Measurements from ENCODE around the gene FER. TPM values are rescaled to one million over a fixed set of nuclear protein-coding genes. Genes with fewer than 3 reads are reported as not detected.
"Not testable (repeated sequence)": the region's sequence is repeated elsewhere in the genome, so short reads cannot be mapped to it uniquely, and the experiment has no call there.

FER gene
- total RNA-seq, 2 experiments from 2014 or later: 4.8 to 7.1 TPM

DNA sequence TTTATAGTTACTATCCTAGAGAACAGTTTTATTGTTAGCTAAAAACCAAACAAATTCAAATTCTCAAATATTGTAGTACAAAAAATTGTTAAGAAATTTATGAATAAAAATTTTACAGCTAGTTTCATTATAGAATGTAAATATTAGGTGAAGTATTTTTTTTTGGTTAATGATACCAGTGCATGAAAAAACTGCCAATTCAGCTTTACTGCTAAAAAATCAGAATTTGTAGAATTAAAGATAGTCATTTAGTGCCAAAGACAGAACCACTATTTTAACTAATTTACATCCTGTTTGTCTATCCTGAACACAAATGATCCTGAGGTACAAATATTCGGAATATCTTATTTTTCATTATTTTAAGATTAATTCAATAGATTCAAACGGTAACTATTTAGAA is 202.6 kb downstream of the FER start:
- Mint-ChIP-seq H3K36me3 (ENCODE audit: low read depth) (no peaks in the 10 kb centered on the region), H3K27ac (no peak overlapping the region), H3K4me3 (no peak overlapping the region), H3K4me1 (ENCODE audit: low read depth) (no peaks in the 10 kb centered on the region), H3K9me3 (no peaks in the 10 kb centered on the region), H3K27me3 (ENCODE audit: low read depth) (no peaks in the 10 kb centered on the region)
- CTCF ChIA-PET: interaction anchor here (0.6 kb wide), 1 partner anchor 692 kb away, joined by 3 read pairs; no protein-coding TSS in a partner anchor
- intact Hi-C loops (cut with micrococcal nuclease): no loop called here
- DNase-seq: no peak

DNA sequence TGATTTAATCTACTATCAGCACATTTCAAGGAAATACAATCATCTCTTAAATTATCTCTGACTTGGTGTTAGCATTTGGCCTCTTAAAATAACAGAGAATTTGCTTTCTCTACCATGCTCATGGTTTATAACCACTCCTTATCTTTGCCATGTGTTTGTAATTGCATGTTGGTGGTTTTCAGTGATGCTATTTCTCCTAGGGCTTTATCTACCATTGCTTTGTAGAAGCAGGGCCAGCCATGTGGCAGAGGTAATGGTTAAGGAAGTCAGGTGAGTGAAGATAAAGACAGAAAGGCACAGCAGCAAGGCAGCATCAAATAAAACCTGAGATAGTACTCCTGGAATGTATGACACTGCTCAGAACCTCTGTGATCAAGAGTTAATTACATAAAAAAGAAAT is 206.2 kb downstream of the FER start:
- Mint-ChIP-seq H3K36me3 (ENCODE audit: low read depth) (no peaks in the 10 kb centered on the region), H3K9me3 (no peaks in the 10 kb centered on the region), H3K4me3 (no peak overlapping the region), H3K27ac (no peak overlapping the region), H3K27me3 (ENCODE audit: low read depth) (no peaks in the 10 kb centered on the region), H3K4me1 (ENCODE audit: low read depth) (no peaks in the 10 kb centered on the region)
- intact Hi-C loops (cut with micrococcal nuclease): no loop called here
- CTCF ChIA-PET: no interaction called here
- no peak for DNase-seq

DNA sequence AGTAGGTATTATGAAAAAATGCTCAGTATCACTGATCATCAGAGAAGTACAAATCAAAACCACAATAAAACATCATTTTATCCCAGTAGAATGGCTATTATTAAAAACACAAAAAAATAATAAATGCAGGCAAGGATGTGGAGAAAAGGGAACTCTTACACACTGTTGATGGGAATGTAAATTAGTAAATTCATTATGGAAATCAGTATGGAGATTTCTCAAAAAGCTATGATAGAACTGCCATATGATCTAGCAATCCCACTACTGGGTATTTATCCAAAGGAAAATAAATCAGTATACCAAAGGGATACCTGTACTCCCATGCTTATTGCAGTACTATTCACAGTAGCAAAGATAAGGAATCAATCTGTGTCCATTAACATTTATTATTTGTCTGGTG is 209.6 kb downstream of the FER start:
- H3K27me3 Mint-ChIP-seq (ENCODE audit: low read depth): no peaks in the 10 kb centered on the region
- H3K27ac Mint-ChIP-seq: no peak overlapping the region
- intact Hi-C loops (cut with micrococcal nuclease): no loop called here
- H3K36me3 Mint-ChIP-seq (ENCODE audit: low read depth): no peaks in the 10 kb centered on the region
- no peak overlapping the region for H3K4me3 Mint-ChIP-seq
- no peak for DNase-seq
- no peaks in the 10 kb centered on the region for H3K9me3 Mint-ChIP-seq
- H3K4me1 Mint-ChIP-seq (ENCODE audit: low read depth): no peaks in the 10 kb centered on the region
- CTCF ChIA-PET: no interaction called here

DNA sequence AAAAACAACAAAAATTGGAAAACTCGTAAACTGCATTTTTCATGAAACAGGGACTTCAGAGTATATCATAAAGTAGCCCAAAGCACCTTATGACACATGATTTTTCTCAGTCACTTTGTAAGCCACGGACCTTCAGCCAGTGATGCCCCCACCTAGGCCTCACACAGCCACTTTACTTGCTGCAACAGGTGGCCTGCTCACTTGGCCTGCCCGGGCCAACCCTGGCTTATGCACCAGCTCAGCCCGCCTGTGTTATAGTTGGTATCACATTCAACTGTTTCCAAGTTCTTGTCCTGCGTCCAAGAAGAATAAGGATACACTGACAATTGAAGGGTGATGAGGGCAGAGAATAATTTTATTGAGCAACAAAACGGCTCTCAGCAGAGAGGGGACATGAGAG is 219.2 kb downstream of the FER start:
- no peak for DNase-seq
- no peak overlapping the region for H3K27ac Mint-ChIP-seq
- no peak overlapping the region for H3K4me3 Mint-ChIP-seq
- H3K4me1 Mint-ChIP-seq (ENCODE audit: low read depth): no peaks in the 10 kb centered on the region
- CTCF ChIA-PET: no interaction called here
- H3K27me3 Mint-ChIP-seq (ENCODE audit: low read depth): no peaks in the 10 kb centered on the region
- H3K9me3 Mint-ChIP-seq: no peaks in the 10 kb centered on the region
- H3K36me3 Mint-ChIP-seq (ENCODE audit: low read depth): peaks cover 2% of the 10 kb centered on the region
- intact Hi-C loops (cut with micrococcal nuclease): no loop called here

DNA sequence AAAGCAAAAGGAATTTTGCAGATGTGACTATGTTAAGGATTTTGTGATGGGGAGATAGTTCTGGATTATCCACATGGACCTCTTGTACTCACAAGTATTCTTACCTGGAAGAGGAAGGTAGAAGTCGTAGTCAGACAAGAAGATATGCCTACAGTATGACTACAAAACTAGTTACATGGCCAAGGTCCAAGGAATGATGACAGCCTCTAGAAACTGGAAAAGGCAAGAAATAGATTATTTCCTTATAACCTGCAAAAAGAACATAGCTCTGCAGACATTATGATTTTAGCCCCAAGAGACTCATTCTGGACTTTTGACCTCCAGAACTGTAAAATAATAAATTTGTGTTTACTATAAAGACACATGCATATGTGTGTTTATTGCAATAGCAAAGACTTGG is 226.9 kb downstream of the FER start:
- intact Hi-C loops (cut with micrococcal nuclease): no loop called here
- H3K27ac Mint-ChIP-seq: no peak overlapping the region
- H3K36me3 Mint-ChIP-seq (ENCODE audit: low read depth): peaks cover 1% of the 10 kb centered on the region
- no peaks in the 10 kb centered on the region for H3K27me3 Mint-ChIP-seq (ENCODE audit: low read depth)
- no peaks in the 10 kb centered on the region for H3K9me3 Mint-ChIP-seq
- H3K4me3 Mint-ChIP-seq: no peak overlapping the region
- DNase-seq: no peak
- H3K4me1 Mint-ChIP-seq (ENCODE audit: low read depth): no peaks in the 10 kb centered on the region
- CTCF ChIA-PET: no interaction called here

DNA sequence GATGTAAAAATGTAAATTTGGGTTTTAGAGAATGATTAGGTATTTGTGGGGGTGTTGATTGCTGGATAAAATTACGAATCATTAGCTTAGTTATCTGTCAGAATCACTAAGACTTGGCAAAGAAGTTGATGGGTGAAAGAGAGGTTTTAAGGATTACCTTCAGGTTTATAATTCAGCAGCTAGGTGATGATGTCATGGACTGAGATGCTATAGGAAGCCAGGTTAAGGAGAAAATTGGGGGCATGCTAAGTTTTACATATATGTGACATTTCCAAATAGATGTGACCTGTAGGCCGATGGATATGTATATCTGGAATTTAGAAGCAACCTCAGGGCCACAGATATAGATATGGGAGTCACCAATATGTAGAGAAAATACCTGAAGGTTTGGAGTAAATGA is 228.0 kb downstream of the FER start:
- CTCF ChIA-PET: no interaction called here
- no peaks in the 10 kb centered on the region for H3K4me1 Mint-ChIP-seq (ENCODE audit: low read depth)
- no peak overlapping the region for H3K27ac Mint-ChIP-seq
- intact Hi-C loops (cut with micrococcal nuclease): no loop called here
- no peaks in the 10 kb centered on the region for H3K27me3 Mint-ChIP-seq (ENCODE audit: low read depth)
- DNase-seq: no peak
- H3K9me3 Mint-ChIP-seq: no peaks in the 10 kb centered on the region
- H3K4me3 Mint-ChIP-seq: no peak overlapping the region
- H3K36me3 Mint-ChIP-seq (ENCODE audit: low read depth): peaks cover 1% of the 10 kb centered on the region

DNA sequence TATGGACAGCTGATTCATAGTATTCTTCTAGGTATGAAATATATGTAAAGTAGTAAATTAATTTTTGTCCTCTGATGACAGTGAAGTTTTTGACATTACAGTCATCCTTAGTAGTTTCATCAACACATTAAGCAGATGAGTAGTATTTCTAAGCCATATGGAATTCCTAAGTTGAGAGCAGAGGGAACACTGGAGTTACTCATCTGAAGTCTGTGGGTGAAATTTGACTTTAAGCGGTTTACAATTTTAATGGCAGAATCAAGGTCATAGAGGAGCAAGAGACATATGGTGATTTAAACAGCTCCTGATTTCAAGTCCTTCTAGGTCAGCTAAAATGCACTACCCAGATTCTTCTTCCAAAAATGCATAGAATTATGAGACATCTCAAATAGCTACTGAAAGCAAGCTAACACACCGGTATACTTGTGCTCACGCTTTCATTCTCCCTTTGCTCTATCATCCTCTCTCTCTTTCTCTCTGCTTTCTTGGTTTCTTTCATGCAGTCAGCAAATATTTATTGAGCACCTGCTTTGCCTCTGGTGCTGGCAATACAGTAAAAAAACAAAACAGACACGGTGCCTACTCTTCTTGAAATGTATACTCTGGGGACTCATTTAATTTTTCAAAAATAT is 235.9 kb downstream of the FER start:
- Mint-ChIP-seq H3K9me3 (peaks cover 3% of the 10 kb centered on the region), H3K27ac (no peak overlapping the region), H3K4me1 (ENCODE audit: low read depth) (no peaks in the 10 kb centered on the region), H3K4me3 (no peak overlapping the region), H3K36me3 (ENCODE audit: low read depth) (peaks cover 10% of the 10 kb centered on the region), H3K27me3 (ENCODE audit: low read depth) (no peaks in the 10 kb centered on the region)
- intact Hi-C loops (cut with micrococcal nuclease): no loop called here
- CTCF ChIA-PET: no interaction called here
- DNase-seq: no peak

DNA sequence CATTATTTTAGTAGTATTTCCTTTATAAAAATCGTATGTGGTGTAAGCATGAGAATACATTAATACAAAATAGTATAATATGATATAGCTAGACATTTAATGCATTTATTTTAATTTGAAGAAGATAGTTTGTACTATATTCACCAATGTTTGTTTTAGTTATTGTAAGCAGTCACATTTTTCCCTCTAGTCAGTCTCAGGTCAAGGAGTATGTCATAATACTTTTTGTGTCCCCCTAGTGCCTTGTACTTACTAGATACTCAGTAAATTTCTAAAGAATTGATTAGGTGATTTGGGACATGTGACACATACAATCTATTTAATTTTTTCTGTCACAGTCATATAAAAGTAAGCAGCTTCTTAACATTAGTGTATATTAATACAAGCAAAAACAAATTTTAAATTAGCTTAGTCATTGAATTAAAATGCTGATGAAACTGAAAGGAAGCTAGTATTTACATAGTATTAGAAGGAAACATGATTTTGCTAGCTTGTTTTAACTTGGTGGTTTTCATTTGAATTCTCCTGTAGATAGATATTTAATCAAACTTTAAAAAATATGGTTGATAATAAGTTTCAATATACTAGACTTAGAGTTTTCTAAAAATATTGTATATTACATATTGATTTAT is 242.2 kb downstream of the FER start:
- Mint-ChIP-seq H3K4me1 (ENCODE audit: low read depth) (no peaks in the 10 kb centered on the region), H3K27me3 (ENCODE audit: low read depth) (no peaks in the 10 kb centered on the region), H3K9me3 (peaks cover 14% of the 10 kb centered on the region), H3K4me3 (no peak overlapping the region), H3K27ac (no peak overlapping the region), H3K36me3 (ENCODE audit: low read depth) (peaks cover 19% of the 10 kb centered on the region)
- intact Hi-C loops (cut with micrococcal nuclease): no loop called here
- CTCF ChIA-PET: no interaction called here
- DNase-seq: no peak

DNA sequence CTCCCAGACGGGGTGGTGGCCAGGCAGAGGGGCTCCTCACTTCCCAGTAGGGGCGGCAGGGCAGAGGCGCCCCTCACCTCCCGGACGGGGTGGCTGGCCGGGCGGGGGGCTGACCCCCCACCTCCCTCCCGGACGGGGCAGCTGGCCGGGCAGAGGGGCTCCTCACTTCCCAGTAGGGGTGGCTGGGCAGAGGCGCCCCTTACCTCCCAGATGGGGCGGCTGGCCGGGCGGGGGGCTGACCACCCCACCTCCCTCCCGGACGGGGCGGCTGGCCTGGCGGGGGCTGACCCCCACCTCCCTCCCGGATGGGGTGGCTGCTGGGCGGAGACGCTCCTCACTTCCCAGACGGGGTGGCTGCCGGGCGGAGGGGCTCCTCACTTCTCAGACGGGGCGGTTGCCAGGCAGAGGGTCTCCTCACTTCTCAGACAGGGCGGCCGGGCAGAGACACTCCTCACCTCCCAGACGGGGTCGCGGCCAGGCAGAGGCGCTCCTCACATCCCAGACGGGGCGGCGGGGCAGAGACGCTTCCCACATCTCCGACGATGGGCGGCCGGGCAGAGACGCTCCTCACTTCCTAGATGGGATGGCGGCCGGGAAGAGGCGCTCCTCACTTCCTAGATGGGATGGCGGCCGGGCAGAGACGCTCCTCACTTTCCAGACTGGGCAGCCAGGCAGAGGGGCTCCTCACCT is 244.8 kb downstream of the FER start:
- H3K4me1 Mint-ChIP-seq (ENCODE audit: low read depth); intact Hi-C loops (cut with micrococcal nuclease); DNase-seq; H3K4me3 Mint-ChIP-seq; CTCF ChIA-PET; H3K27me3 Mint-ChIP-seq (ENCODE audit: low read depth); H3K27ac Mint-ChIP-seq: not testable (repeated sequence)
- peaks cover 19% of the 10 kb centered on the region for H3K36me3 Mint-ChIP-seq (ENCODE audit: low read depth)
- peaks cover 11% of the 10 kb centered on the region for H3K9me3 Mint-ChIP-seq

DNA sequence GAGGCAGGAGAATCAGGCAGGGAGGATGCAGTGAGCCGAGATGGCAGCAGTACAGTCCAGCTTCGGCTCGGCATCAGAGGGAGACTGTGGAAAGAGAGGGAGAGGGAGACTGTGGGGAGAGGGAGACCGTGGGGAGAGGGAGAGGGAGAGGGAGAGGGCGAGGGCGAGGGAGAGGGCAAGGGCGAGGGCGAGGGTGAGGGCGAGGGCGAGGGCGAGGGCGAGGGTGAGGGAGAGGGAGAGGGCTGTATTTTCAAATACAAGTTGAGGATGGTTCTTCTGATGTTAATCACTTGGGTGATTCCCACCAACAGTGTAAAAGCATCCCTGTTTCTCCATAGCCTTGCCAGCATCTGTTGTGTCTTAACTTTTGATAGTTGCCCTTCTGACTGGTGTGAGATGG is 245.7 kb downstream of the FER start:
- H3K4me1 Mint-ChIP-seq (ENCODE audit: low read depth); H3K27me3 Mint-ChIP-seq (ENCODE audit: low read depth); CTCF ChIA-PET; H3K27ac Mint-ChIP-seq; DNase-seq; intact Hi-C loops (cut with micrococcal nuclease); H3K4me3 Mint-ChIP-seq: not testable (repeated sequence)
- H3K36me3 Mint-ChIP-seq (ENCODE audit: low read depth): peaks cover 19% of the 10 kb centered on the region
- peaks cover 11% of the 10 kb centered on the region for H3K9me3 Mint-ChIP-seq

DNA sequence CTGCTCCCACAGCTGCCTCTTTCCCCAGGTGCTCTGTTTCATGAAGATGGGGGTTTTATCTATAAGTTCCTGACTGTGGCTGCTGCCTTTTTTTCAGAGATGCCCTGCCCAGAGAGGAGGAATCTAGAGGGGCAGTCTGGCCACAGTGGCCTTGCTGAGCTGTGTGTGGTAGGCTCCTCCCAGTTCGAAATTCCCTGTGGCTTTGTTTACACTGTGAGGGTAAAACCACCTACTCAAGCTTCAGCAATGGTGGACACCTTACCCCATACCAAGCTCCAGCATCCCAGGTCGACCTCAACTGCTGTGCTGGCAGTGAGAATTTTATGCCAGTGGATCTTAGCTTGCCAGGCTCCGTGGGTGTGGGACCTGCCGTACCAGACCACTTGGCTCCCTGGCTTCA is 250.0 kb downstream of the FER start:
- CTCF ChIA-PET: interaction anchor here (0.5 kb wide), 1 partner anchor 27 kb away, joined by 3 read pairs; no protein-coding TSS in a partner anchor
- intact Hi-C loops (cut with micrococcal nuclease): no loop called here

DNA sequence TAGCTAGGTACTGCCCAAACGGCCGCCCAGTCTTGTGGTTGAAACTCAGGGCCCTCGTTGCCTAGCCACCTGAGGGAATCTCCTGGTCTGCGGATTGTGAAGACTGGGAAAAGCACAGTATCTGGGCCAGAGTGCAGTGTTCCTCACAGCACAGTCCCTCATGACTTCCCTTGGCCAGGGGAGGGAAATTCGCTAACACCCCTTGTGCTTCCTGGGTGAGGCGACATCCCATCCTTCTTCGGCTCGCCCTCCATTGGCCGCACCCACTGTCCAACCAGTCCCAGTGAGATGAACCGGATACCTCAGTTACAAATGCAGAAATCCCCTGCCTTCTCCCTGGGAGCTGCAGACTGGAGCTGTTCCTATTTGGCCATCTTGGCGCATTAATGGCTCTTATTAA is 250.5 kb downstream of the FER start:
- DNase-seq: no peak
- CTCF ChIA-PET: no interaction called here
- Mint-ChIP-seq H3K36me3 (ENCODE audit: low read depth) (peaks cover 23% of the 10 kb centered on the region), H3K4me3 (no peak overlapping the region), H3K27ac (no peak overlapping the region), H3K27me3 (ENCODE audit: low read depth) (no peaks in the 10 kb centered on the region), H3K9me3 (peaks cover 11% of the 10 kb centered on the region), H3K4me1 (ENCODE audit: low read depth) (no peaks in the 10 kb centered on the region)
- intact Hi-C loops (cut with micrococcal nuclease): no loop called here

More for the DNA sequence above, 250.0 kb downstream of the FER start:
- Mint-ChIP-seq H3K9me3 (peaks cover 11% of the 10 kb centered on the region), H3K36me3 (ENCODE audit: low read depth) (peaks cover 23% of the 10 kb centered on the region), H3K27me3 (ENCODE audit: low read depth) (no peaks in the 10 kb centered on the region), H3K4me3 (no peak overlapping the region), H3K4me1 (ENCODE audit: low read depth) (no peaks in the 10 kb centered on the region), H3K27ac (no peak overlapping the region)
- no peak for DNase-seq

DNA sequence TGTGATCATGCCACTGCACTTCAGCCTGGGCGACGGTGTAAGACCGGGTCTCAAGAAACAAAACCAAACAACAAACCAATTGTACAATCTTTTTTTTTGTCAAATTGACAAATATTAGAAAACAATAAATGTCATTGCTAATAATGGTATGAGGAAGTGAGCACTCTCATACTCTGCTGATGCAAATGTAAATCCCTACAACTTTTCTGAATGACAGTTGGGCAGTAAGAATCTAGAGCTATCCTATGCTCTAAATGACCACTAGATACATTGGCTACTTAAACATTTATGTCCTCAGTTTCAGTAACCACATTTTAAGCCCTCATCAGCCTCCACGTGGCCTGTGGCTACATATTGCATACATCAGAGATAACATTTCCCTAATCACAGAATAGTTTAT is 256.2 kb downstream of the FER start:
- H3K27me3 Mint-ChIP-seq (ENCODE audit: low read depth): no peaks in the 10 kb centered on the region
- no peak overlapping the region for H3K4me3 Mint-ChIP-seq
- H3K36me3 Mint-ChIP-seq (ENCODE audit: low read depth): peaks cover 1% of the 10 kb centered on the region
- H3K9me3 Mint-ChIP-seq: no peaks in the 10 kb centered on the region
- DNase-seq: no peak
- intact Hi-C loops (cut with micrococcal nuclease): no loop called here
- H3K27ac Mint-ChIP-seq: no peak overlapping the region
- CTCF ChIA-PET: interaction anchor here (0.7 kb wide), 1 partner anchor 302 kb away, joined by 3 read pairs; no protein-coding TSS in a partner anchor
- H3K4me1 Mint-ChIP-seq (ENCODE audit: low read depth): no peaks in the 10 kb centered on the region
